Fibroblast of mammary gland (primary cell): ENCODE results near the gene OR2T29.
"Not testable (repeated sequence)": the region's sequence is repeated elsewhere in the genome, so short reads cannot be mapped to it uniquely, and the experiment has no call there.

ENCODE experiments used
- DNase-seq: peaks from one replicate; pipeline ENCODE4 v3.0.0-alpha.2; 2010; ENCODE audit warnings: low read depth
- H3K4me3 ChIP-seq: 2 replicates; pipeline ENCODE4 v1.5.1; 2011; ENCODE audit warnings: low read depth, mild to moderate bottlenecking, low read length, moderate library complexity; ENCODE audit not compliant: control insufficient read depth
- CTCF ChIP-seq: conservative IDR thresholded peaks from 2 replicates; pipeline ENCODE4 v1.5.1; 2011; ENCODE audit warnings: low read depth, low read length, inconsistent platforms; ENCODE audit not compliant: control insufficient read depth, insufficient read depth

The OR2T29 gene

GRCh38 chr1:248592655-248593054 is 30.1 kb upstream of the OR2T29 start:
- no peak for DNase-seq
- no peak overlapping the region for H3K4me3 ChIP-seq
- TF ChIP-seq CTCF: no peak

- no peak overlapping the region for H3K4me3 ChIP-seq
- TF ChIP-seq CTCF: no peak
- no peak for DNase-seq
These were observed 27.5 kb upstream of the OR2T29 start for GRCh38 chr1:248590055-248590454.

GRCh38 chr1:248589334-248589733 is 26.8 kb upstream of the OR2T29 start:
- DNase-seq: no peak
- TF ChIP-seq CTCF: no peak
- no peak overlapping the region for H3K4me3 ChIP-seq

GRCh38 chr1:248585266-248585665 is 22.7 kb upstream of the OR2T29 start:
- no peak overlapping the region for H3K4me3 ChIP-seq
- peak; percentile 0 for DNase-seq
- TF ChIP-seq CTCF: no peak

GRCh38 chr1:248576260-248576980 is 13.8 kb upstream of the OR2T29 start:
- no peak for TF ChIP-seq CTCF
- DNase-seq: no peak

GRCh38 chr1:248574657-248575056 is 12.1 kb upstream of the OR2T29 start, which contains the start of gene OR2T34:
TSS of gene OR2T34 (minus strand) at chr1:248574757. CDS start at chr1:248574757, 0 bp downstream.
- not testable (repeated sequence) for H3K4me3 ChIP-seq, DNase-seq

More at GRCh38 chr1:248576260-248576980, 13.8 kb upstream of the OR2T29 start:
- H3K4me3 ChIP-seq: no peak overlapping the region

GRCh38 chr1:248573856-248574255 is 11.3 kb upstream of the OR2T29 start:
- DNase-seq, H3K4me3 ChIP-seq: not testable (repeated sequence)

- not testable (repeated sequence) for DNase-seq, H3K4me3 ChIP-seq
These were observed 9.5 kb upstream of the OR2T29 start for GRCh38 chr1:248572049-248572448.

GRCh38 chr1:248570811-248571210 is 8.2 kb upstream of the OR2T29 start:
- not testable (repeated sequence) for DNase-seq, H3K4me3 ChIP-seq

GRCh38 chr1:248569049-248569448 is 6.5 kb upstream of the OR2T29 start:
- not testable (repeated sequence) for H3K4me3 ChIP-seq, DNase-seq

GRCh38 chr1:248565530-248566373 is 3.2 kb upstream of the OR2T29 start:
- not testable (repeated sequence) for DNase-seq, H3K4me3 ChIP-seq

GRCh38 chr1:248551027-248551426 is 11.5 kb downstream of the OR2T29 start:
- not testable (repeated sequence) for DNase-seq, H3K4me3 ChIP-seq

- not testable (repeated sequence) for H3K4me3 ChIP-seq, DNase-seq
These were observed 15.2 kb downstream of the OR2T29 start for GRCh38 chr1:248547383-248547782.
